Sigmoid colon (tissue), 7 donors: ENCODE results near the gene MAGI2. TPM values are rescaled to one million over a fixed set of nuclear protein-coding genes. Genes with fewer than 3 reads are reported as not detected.
"Not testable (repeated sequence)": the region's sequence is repeated elsewhere in the genome, so short reads cannot be mapped to it uniquely, and the experiment has no call there.

ENCODE experiments used
- DNase-seq: peaks from one replicate; pipeline ENCODE4 v3.0.0-alpha.2; 2019
- H3K27ac ChIP-seq, 4 donors: fragments of 200-600 bp; sonication (generic); one replicate each; pipeline ENCODE4 v1.5.1; 2016 to 2019; ENCODE audit warnings: mild to moderate bottlenecking in 1 of 4
- H3K27me3 ChIP-seq, 3 donors: fragments of 200-600 bp; sonication (generic); one replicate each; pipeline ENCODE4 v1.5.1; 2019; ENCODE audit warnings: mild to moderate bottlenecking in 1 of 3
- H3K36me3 ChIP-seq, 4 donors: fragments of 200-600 bp; sonication (generic); one replicate each; pipeline ENCODE4 v1.5.1; 2016 to 2019
- H3K4me1 ChIP-seq, 4 donors: fragments of 200-600 bp; sonication (generic); one replicate each; pipeline ENCODE4 v1.5.1; 2017 to 2019
- H3K4me3 ChIP-seq, 4 donors: fragments of 200-600 bp; sonication (generic); one replicate each; pipeline ENCODE4 v1.5.1; 2017 to 2019; ENCODE audit warnings: mild to moderate bottlenecking in 2 of 4, moderate library complexity in 1 of 4
- H3K9me3 ChIP-seq, 4 donors: fragments of 200-600 bp in 3 of 4; sonication (generic) in 3 of 4; one replicate each; pipeline versions ENCODE4 v1.5.1 to v1.6.1; 2013 to 2019
- CTCF ChIP-seq, 4 experiments: fragments of 450-650 bp in 3 of 4; fragments of 200-600 bp in 1 of 4; IDR thresholded peaks; one replicate each; pipeline ENCODE4 v1.5.1; 2016 to 2019; ENCODE audit warnings: antibody characterized with exemption in 4 of 4, mild to moderate bottlenecking in 3 of 4, moderate library complexity in 2 of 4
- EP300 ChIP-seq, 4 donors: sonication (generic); formaldehyde crosslinking; IDR thresholded peaks; one replicate each; pipeline ENCODE4 v1.6.1; 2017; ENCODE audit warnings: antibody characterized with exemption in 4 of 4
- POLR2A ChIP-seq, 2 donors: fragments of 450-650 bp; IDR thresholded peaks; one replicate each; pipeline ENCODE4 v1.6.1; 2016; ENCODE audit warnings: antibody characterized with exemption in 2 of 2, mild to moderate bottlenecking in 2 of 2, moderate library complexity in 2 of 2
- POLR2AphosphoS5 ChIP-seq, 4 donors: sonication (generic); formaldehyde crosslinking; IDR thresholded peaks; one replicate each; pipeline ENCODE4 v1.6.1; 2017; ENCODE audit warnings: antibody characterized with exemption in 4 of 4
- WGBS, 2 donors: extraction: QIAGEN DNeasy Blood & Tissue Kit; methylation state at CpG; one replicate each; pipeline ENCODE4 v1.1.7; 2013; 5-methylcytosine and 5-hydroxymethylcytosine counted together
- intact Hi-C: fragments of 100-400 bp; cut with DNase I; formaldehyde crosslinking; loops from one replicate; pipeline ENCODE4 v1.15.1; 2023
- polyA plus RNA-seq, 3 donors: library from polyadenylated mRNA; stranded (reverse); fragments of 200-250 nt; gene quantifications; one replicate each; pipeline ENCODE4 v1.2.3, GENCODE V29; 2013
- total RNA-seq, 4 donors: library from RNA; depleted of rRNA; stranded (reverse); fragments of >200 nt; gene quantifications; one replicate each; pipeline ENCODE4 v1.1.0, GENCODE V29; 2016
- donor health status: healthy with polysubstance abuse.
- donor health status: Bipolar disorder and iron deficiency.
- donor health status: healthy.

Gene MAGI2
- total and polyA plus RNA-seq, 7 donors, result 0.69 to 26.9 (median 14.7) TPM

GRCh38 chr7:79084423-79084822, 369.0 kb downstream of the MAGI2 start:
- Histone ChIP-seq H3K36me3 (no peaks in the 10 kb centered on the region), H3K27ac (no peak overlapping the region), H3K4me3 (no peak overlapping the region), H3K9me3 (no peaks in the 10 kb centered on the region), H3K4me1 (no peaks in the 10 kb centered on the region), H3K27me3 (no peaks in the 10 kb centered on the region)
- TF ChIP-seq CTCF (IDR thresholded peaks at IDR 0.05), result no peak
- no peak for TF ChIP-seq POLR2A (IDR thresholded peaks at IDR 0.05)
- no peak for TF ChIP-seq POLR2AphosphoS5 (IDR thresholded peaks at IDR 0.05)
- TF ChIP-seq EP300 (IDR thresholded peaks at IDR 0.05), result no peak
- no peak for DNase-seq
- intact Hi-C loops, result no loop called here

GRCh38 chr7:79079919-79080554, 373.4 kb downstream of the MAGI2 start:
- no peak overlapping the region for H3K27ac ChIP-seq
- no peaks in the 10 kb centered on the region for H3K27me3 ChIP-seq
- TF ChIP-seq EP300 (IDR thresholded peaks at IDR 0.05) (no peak), POLR2A (IDR thresholded peaks at IDR 0.05) (no peak)
- H3K36me3 ChIP-seq, result no peaks in the 10 kb centered on the region
- DNase-seq, result no peak
- intact Hi-C loops, result no loop called here
- 73 to 84% methylated on average over 4 of the region's 4 CpGs for WGBS, 2 donors
- no peaks in the 10 kb centered on the region for H3K9me3 ChIP-seq
- no peaks in the 10 kb centered on the region for H3K4me1 ChIP-seq
- H3K4me3 ChIP-seq, result no peak overlapping the region

GRCh38 chr7:79078273-79078672, 375.2 kb downstream of the MAGI2 start:
- H3K9me3 ChIP-seq, result no peaks in the 10 kb centered on the region
- no peaks in the 10 kb centered on the region for H3K4me1 ChIP-seq
- no peaks in the 10 kb centered on the region for H3K36me3 ChIP-seq
- no peaks in the 10 kb centered on the region for H3K27me3 ChIP-seq
- 52 to 83% methylated on average over 1 of the region's 1 CpG for WGBS, 2 donors
- intact Hi-C loops, result no loop called here
- no peak overlapping the region for H3K4me3 ChIP-seq
- no peak for DNase-seq
- no peak overlapping the region for H3K27ac ChIP-seq
- TF ChIP-seq CTCF (IDR thresholded peaks at IDR 0.05), result no peak
- TF ChIP-seq EP300 (IDR thresholded peaks at IDR 0.05), result no peak
- TF ChIP-seq POLR2A (IDR thresholded peaks at IDR 0.05), result no peak
- TF ChIP-seq POLR2AphosphoS5 (IDR thresholded peaks at IDR 0.05), result no peak

GRCh38 chr7:79071187-79071586, 382.3 kb downstream of the MAGI2 start:
- H3K4me3 ChIP-seq, DNase-seq, H3K4me1 ChIP-seq, H3K9me3 ChIP-seq, H3K27me3 ChIP-seq, H3K36me3 ChIP-seq, intact Hi-C loops, H3K27ac ChIP-seq: not testable (repeated sequence)
- WGBS, 2 donors, result 61 to 76% methylated on average over 5 of the region's 5 CpGs

- Histone ChIP-seq H3K27ac (no peak overlapping the region), H3K27me3 (no peaks in the 10 kb centered on the region), H3K36me3 (no peaks in the 10 kb centered on the region), H3K4me1 (no peaks in the 10 kb centered on the region), H3K4me3 (no peak overlapping the region), H3K9me3 (peaks cover 0 to 4% (median 2%) of the 10 kb centered on the region in 4 donors)
- WGBS, 2 donors, result 47 to 79% methylated on average over 3 of the region's 3 CpGs
- DNase-seq, result no peak
- no peak for TF ChIP-seq POLR2A (IDR thresholded peaks at IDR 0.05)
- TF ChIP-seq EP300 (IDR thresholded peaks at IDR 0.05), result no peak
- TF ChIP-seq POLR2AphosphoS5 (IDR thresholded peaks at IDR 0.05), result no peak
- no peak for TF ChIP-seq CTCF (IDR thresholded peaks at IDR 0.05)
- intact Hi-C loops, result no loop called here
Measured at GRCh38 chr7:79064187-79064823, 389.2 kb downstream of the MAGI2 start.
